HEK293T (cell line): ENCODE data around the gene IFRD2.

ENCODE experiments used
- CTCF ChIA-PET: fragments of 350-600 bp; formaldehyde crosslinking; extraction: SDS; loops from one replicate; lab custom pipeline; 2021; ENCODE audit warnings: antibody characterized with exemption, inconsistent platforms; lab: Yijun Ruan, JAX
- POLR2A ChIA-PET: fragments of 350-600 bp; formaldehyde crosslinking; extraction: SDS; loops from one replicate; lab custom pipeline; 2020; ENCODE audit warnings: antibody characterized with exemption, inconsistent platforms; lab: Yijun Ruan, JAX
- DNase-seq: peaks from one replicate; pipeline ENCODE4 v3.0.0; 2012; ENCODE audit warnings: mixed read lengths; ENCODE audit errors: extremely low spot score
- ARNT ChIP-seq: fragments of 450-650 bp; IDR thresholded peaks from 2 replicates; pipeline ENCODE4 v1.6.1; 2017; ENCODE audit warnings: mild to moderate bottlenecking
- BHLHE40 ChIP-seq: fragments of 450-650 bp; IDR thresholded peaks from 2 replicates; pipeline ENCODE4 v1.6.1; 2016; ENCODE audit warnings: mild to moderate bottlenecking, moderate library complexity, borderline replicate concordance
- CTBP1 ChIP-seq: fragments of 450-650 bp; IDR thresholded peaks from 2 replicates; pipeline ENCODE4 v1.6.1; 2016; ENCODE audit warnings: borderline replicate concordance
- ELF4 ChIP-seq: fragments of 450-650 bp; IDR thresholded peaks from 2 replicates; pipeline ENCODE4 v1.6.1; 2017; ENCODE audit warnings: antibody characterized with exemption
- FOXA1 ChIP-seq: fragments of 450-650 bp; IDR thresholded peaks from 2 replicates; pipeline ENCODE4 v1.6.1; 2016; ENCODE audit warnings: mild to moderate bottlenecking
- FOXK2 ChIP-seq: fragments of 450-650 bp; IDR thresholded peaks from 2 replicates; pipeline ENCODE4 v1.6.1; 2016; ENCODE audit warnings: mild to moderate bottlenecking
- FOXM1 ChIP-seq: fragments of 450-650 bp; IDR thresholded peaks from 2 replicates; pipeline ENCODE4 v1.6.1; 2017; ENCODE audit warnings: mild to moderate bottlenecking, borderline replicate concordance
- HDGF ChIP-seq: fragments of 450-650 bp; IDR thresholded peaks from 2 replicates; pipeline ENCODE4 v1.6.1; 2017; ENCODE audit warnings: antibody characterized with exemption, borderline replicate concordance
- L3MBTL2 ChIP-seq: fragments of 450-650 bp; conservative IDR thresholded peaks from 2 replicates; pipeline ENCODE4 v1.6.1; 2016; ENCODE audit warnings: mild to moderate bottlenecking
- LEF1 ChIP-seq: fragments of 450-650 bp; IDR thresholded peaks from 2 replicates; pipeline ENCODE4 v1.6.1; 2017; ENCODE audit warnings: mild to moderate bottlenecking, borderline replicate concordance
- NFRKB ChIP-seq: fragments of 450-650 bp; IDR thresholded peaks from 2 replicates; pipeline ENCODE4 v1.6.1; 2016; ENCODE audit warnings: mild to moderate bottlenecking, moderate library complexity
- SP1 ChIP-seq: fragments of 450-650 bp; IDR thresholded peaks from 2 replicates; pipeline ENCODE4 v1.6.1; 2017
- SUZ12 ChIP-seq: fragments of 450-650 bp; IDR thresholded peaks from 2 replicates; pipeline ENCODE4 v1.6.1; 2016; ENCODE audit warnings: mild to moderate bottlenecking
- TARDBP ChIP-seq: fragments of 450-650 bp; IDR thresholded peaks from 2 replicates; pipeline ENCODE4 v1.6.1; 2016
- ZNF384 ChIP-seq: fragments of 450-650 bp; IDR thresholded peaks from 2 replicates; pipeline ENCODE4 v1.6.1; 2016
- TF ChIP-seq, protein P1 (sequence below): fragments of 450-650 bp; IDR thresholded peaks from 2 replicates; pipeline ENCODE4 v1.6.1; 2016

Gene IFRD2

GRCh38 chr3:50304601-50305000 lies 12.4 kb upstream of the IFRD2 start:
- no peak for DNase-seq
- CTCF ChIA-PET, result interaction anchor here (0.7 kb wide), 1 partner anchor 43 kb away, joined by 4 read pairs; no protein-coding TSS in a partner anchor
- TF ChIP-seq FOXA1 (no peak), FOXK2 (no peak), CTBP1 (no peak), SUZ12 (no peak), L3MBTL2 (no peak), ARNT (no peak), ZNF384 (no peak), LEF1 (no peak), NFRKB (no peak), TARDBP (no peak)
- POLR2A ChIA-PET, result interaction anchor here (0.9 to 1.2 kb wide), 2 partner anchors 15 to 16 kb away, joined by 3 read pairs; no protein-coding TSS in a partner anchor

- POLR2A ChIA-PET, result no interaction called here
- no peak for TF ChIP-seq L3MBTL2
- no peak for TF ChIP-seq ZNF384
- no peak for TF ChIP-seq HDGF
- no peak for TF ChIP-seq NFRKB
- TF ChIP-seq FOXA1, result no peak
- TF ChIP-seq SP1, result no peak
- no peak for TF ChIP-seq SUZ12
- TF ChIP-seq FOXK2, result no peak
- no peak for TF ChIP-seq LEF1
- no peak for TF ChIP-seq FOXM1
- no peak for TF ChIP-seq CTBP1
- no peak for TF ChIP-seq BHLHE40
- TF ChIP-seq ARNT, result no peak
- TF ChIP-seq ELF4, result no peak
- no peak for TF ChIP-seq TARDBP
- TF ChIP-seq, protein P1, sequence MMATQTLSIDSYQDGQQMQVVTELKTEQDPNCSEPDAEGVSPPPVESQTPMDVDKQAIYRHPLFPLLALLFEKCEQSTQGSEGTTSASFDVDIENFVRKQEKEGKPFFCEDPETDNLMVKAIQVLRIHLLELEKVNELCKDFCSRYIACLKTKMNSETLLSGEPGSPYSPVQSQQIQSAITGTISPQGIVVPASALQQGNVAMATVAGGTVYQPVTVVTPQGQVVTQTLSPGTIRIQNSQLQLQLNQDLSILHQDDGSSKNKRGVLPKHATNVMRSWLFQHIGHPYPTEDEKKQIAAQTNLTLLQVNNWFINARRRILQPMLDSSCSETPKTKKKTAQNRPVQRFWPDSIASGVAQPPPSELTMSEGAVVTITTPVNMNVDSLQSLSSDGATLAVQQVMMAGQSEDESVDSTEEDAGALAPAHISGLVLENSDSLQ, result no peak
- DNase-seq, result no peak
- CTCF ChIA-PET, result no interaction called here
These were observed 11.0 kb upstream of the IFRD2 start, which contains the start of gene HYAL1 for GRCh38 chr3:50303013-50303815. Gene HYAL1 (minus strand): TSS chr3:50303574. CDS start chr3:50302956, 618 bp downstream.

- POLR2A ChIA-PET, result no interaction called here
- CTCF ChIA-PET, result no interaction called here
- TF ChIP-seq, protein P1, result no peak
- no peak for TF ChIP-seq SP1
- TF ChIP-seq HDGF, result no peak
- TF ChIP-seq L3MBTL2, result no peak
- TF ChIP-seq SUZ12, result no peak
- TF ChIP-seq BHLHE40, result no peak
- no peak for TF ChIP-seq FOXK2
- TF ChIP-seq FOXA1, result no peak
- TF ChIP-seq ELF4, result no peak
- no peak for TF ChIP-seq FOXM1
- no peak for DNase-seq
These were observed 10.1 kb upstream of the IFRD2 start for GRCh38 chr3:50302095-50303012.

DNA sequence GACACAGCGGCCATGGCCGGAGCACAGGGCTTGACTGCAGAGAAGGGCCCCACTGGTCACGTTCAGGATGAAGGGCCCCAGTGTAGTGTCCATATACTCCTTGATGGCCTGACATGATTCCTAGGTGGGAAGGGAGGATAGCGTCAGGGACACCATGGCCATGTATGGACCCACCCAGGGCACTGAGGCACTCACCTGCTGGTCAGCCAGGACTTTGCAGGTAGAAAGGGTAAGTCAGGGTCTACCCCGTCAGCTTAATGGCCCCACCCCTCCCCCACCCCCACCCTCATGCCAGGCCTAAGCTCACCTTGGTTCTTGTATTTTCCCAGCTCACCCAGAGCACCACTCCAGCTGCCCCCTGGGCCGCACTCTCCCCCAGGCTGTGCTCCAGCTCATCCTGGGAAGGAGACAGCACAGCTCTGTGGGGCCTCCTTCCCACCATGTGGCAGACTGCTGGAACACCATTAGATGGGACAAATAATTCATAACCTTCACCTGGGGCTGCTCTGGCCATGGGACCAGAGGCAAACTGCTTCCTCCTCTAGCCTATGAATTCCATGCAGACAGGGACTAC lies 8.5 kb upstream of the IFRD2 start:
- no peak for TF ChIP-seq ARNT
- TF ChIP-seq ELF4, result no peak
- no peak for TF ChIP-seq FOXA1
- TF ChIP-seq, protein P1, result no peak
- TF ChIP-seq FOXK2, result no peak
- TF ChIP-seq NFRKB, result no peak
- TF ChIP-seq SP1, result no peak
- CTCF ChIA-PET, result no interaction called here
- POLR2A ChIA-PET, result interaction anchor here (1.0 to 3.5 kb wide), 3 partner anchors 9 to 36 kb away, joined by 4 to 21 read pairs (median 5); partner anchors contain the start of gene TUSC2
- no peak for DNase-seq

GRCh38 chr3:50299929-50300680 lies 7.9 kb upstream of the IFRD2 start:
- ChIA-PET CTCF (interaction anchor here (1.3 to 2.1 kb wide), 3 partner anchors 20 to 106 kb away, joined by 3 to 8 read pairs (median 4); no protein-coding TSS in a partner anchor), POLR2A (interaction anchor here (0.6 to 3.5 kb wide), 11 partner anchors 9 to 239 kb away, joined by 3 to 23 read pairs (median 4); partner anchors contain the start of gene TUSC2)
- DNase-seq, result no peak
- TF ChIP-seq HDGF (peak; percentile 71; the same call in 1 of the 2 replicates), SUZ12 (no peak), L3MBTL2 (peak; percentile 27), NFRKB (no peak), ARNT (no peak), BHLHE40 (no peak)
